SK-N-SH treated with all-trans-retinoic acid at 6 μM for 48 hours (cell line): ENCODE results near the gene CDK5RAP2.

Experiments
- CREB5 ChIP-seq: fragments of 250-450 bp; sonication (Bioruptor Pico); IDR thresholded peaks from 2 replicates; pipeline ENCODE4 v1.5.1; 2020; ENCODE audit warnings: low read depth, mild to moderate bottlenecking, moderate library complexity
- ESRRG ChIP-seq: fragments of 250-450 bp; sonication (Bioruptor Pico); IDR thresholded peaks from 2 replicates; pipeline ENCODE4 v1.6.1; 2021; ENCODE audit warnings: mild to moderate bottlenecking
- GLIS3 ChIP-seq: fragments of 250-450 bp; sonication (Bioruptor Pico); IDR thresholded peaks from 2 replicates; pipeline ENCODE4 v1.5.0; 2020; ENCODE audit warnings: mild to moderate bottlenecking, moderate library complexity
- ZFP30 ChIP-seq: fragments of 450-650 bp; formaldehyde crosslinking; IDR thresholded peaks from 2 replicates; pipeline ENCODE4 v1.5.0; 2022; ENCODE audit warnings: mild to moderate bottlenecking, moderate library complexity
- TF ChIP-seq, protein P1 (sequence below): fragments of 250-450 bp; sonication (Bioruptor Pico); IDR thresholded peaks from 2 replicates; pipeline ENCODE4 v1.8.0; 2020; ENCODE audit warnings: mild to moderate bottlenecking, moderate library complexity, borderline replicate concordance

DNA sequence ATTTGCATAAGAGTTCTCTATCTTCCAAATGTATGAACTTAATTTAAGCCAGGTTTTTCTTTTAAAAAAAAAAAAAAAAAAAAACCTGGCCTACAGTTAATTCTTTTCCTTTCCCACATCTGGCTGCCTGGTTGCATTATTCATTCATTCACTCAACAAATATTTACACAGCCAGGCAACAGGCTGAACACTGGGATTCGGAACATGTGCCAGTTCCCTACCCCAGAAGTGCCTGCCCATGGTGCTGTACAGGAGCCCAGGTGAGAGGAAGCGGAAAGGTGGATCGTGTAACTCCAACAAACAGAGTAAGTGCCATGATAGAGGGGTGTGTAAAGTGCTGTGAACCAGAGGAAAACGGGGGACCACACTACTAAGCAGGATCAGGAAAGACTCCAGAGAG lies 93.6 kb downstream of the CDK5RAP2 start:
- TF ChIP-seq CREB5 (CRISPR knock-in tag): no peak
- TF ChIP-seq GLIS3: no peak
- TF ChIP-seq, protein P1, sequence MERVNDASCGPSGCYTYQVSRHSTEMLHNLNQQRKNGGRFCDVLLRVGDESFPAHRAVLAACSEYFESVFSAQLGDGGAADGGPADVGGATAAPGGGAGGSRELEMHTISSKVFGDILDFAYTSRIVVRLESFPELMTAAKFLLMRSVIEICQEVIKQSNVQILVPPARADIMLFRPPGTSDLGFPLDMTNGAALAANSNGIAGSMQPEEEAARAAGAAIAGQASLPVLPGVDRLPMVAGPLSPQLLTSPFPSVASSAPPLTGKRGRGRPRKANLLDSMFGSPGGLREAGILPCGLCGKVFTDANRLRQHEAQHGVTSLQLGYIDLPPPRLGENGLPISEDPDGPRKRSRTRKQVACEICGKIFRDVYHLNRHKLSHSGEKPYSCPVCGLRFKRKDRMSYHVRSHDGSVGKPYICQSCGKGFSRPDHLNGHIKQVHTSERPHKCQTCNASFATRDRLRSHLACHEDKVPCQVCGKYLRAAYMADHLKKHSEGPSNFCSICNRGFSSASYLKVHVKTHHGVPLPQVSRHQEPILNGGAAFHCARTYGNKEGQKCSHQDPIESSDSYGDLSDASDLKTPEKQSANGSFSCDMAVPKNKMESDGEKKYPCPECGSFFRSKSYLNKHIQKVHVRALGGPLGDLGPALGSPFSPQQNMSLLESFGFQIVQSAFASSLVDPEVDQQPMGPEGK: no peak
- TF ChIP-seq ZFP30 (CRISPR knock-in tag): no peak
- TF ChIP-seq ESRRG (CRISPR knock-in tag): no peak
